Activated CD8-positive, alpha-beta memory T cell treated with anti-CD3 and anti-CD28 coated beads for 48 hours (primary cell): ENCODE measurements around the gene NKX2-2.
"Not testable (repeated sequence)": the region's sequence is repeated elsewhere in the genome, so short reads cannot be mapped to it uniquely, and the experiment has no call there.

Experiments used
- DNase-seq, 3 experiments: peaks; one replicate each; pipeline ENCODE4 v3.0.0-alpha.2; 2020; ENCODE audit warnings: low read depth in 2 of 3, low spot score in 2 of 3

The NKX2-2 gene

GRCh38 chr20:21509597-21510371 lies 4.1 kb downstream of the NKX2-2 start:
- no peak for DNase-seq

GRCh38 chr20:21509079-21509596 lies 4.7 kb downstream of the NKX2-2 start:
- DNase-seq = no peak

- DNase-seq = no peak
These were observed 5.4 kb downstream of the NKX2-2 start for GRCh38 chr20:21508230-21509078.

GRCh38 chr20:21507400-21508229 lies 6.2 kb downstream of the NKX2-2 start:
- no peak for DNase-seq

GRCh38 chr20:21505810-21506530 lies 7.9 kb downstream of the NKX2-2 start:
- peak in 2 of 3 experiments; percentile 40 to 63 for DNase-seq

GRCh38 chr20:21505161-21505809 lies 8.6 kb downstream of the NKX2-2 start:
- peak; percentile 59 to 92 (median 89) for DNase-seq

GRCh38 chr20:21504323-21504722 lies 9.5 kb downstream of the NKX2-2 start:
- DNase-seq = no peak

- no peak for DNase-seq
These were observed 10.5 kb downstream of the NKX2-2 start for GRCh38 chr20:21503345-21503744.

GRCh38 chr20:21501184-21501583 lies 12.7 kb downstream of the NKX2-2 start:
- no peak for DNase-seq

GRCh38 chr20:21500599-21500998 lies 13.3 kb downstream of the NKX2-2 start:
- DNase-seq = no peak

- DNase-seq = no peak
These were observed 14.2 kb downstream of the NKX2-2 start for GRCh38 chr20:21499641-21500040.

GRCh38 chr20:21498635-21499034 lies 15.2 kb downstream of the NKX2-2 start:
- no peak for DNase-seq

GRCh38 chr20:21498195-21498594 lies 15.7 kb downstream of the NKX2-2 start:
- no peak for DNase-seq

GRCh38 chr20:21496452-21496851 lies 17.4 kb downstream of the NKX2-2 start:
- no peak for DNase-seq

GRCh38 chr20:21493049-21493448 lies 20.8 kb downstream of the NKX2-2 start:
- no peak for DNase-seq

GRCh38 chr20:21490105-21490504 lies 23.8 kb downstream of the NKX2-2 start:
- no peak for DNase-seq

- DNase-seq = not testable (repeated sequence)
These were observed 33.7 kb downstream of the NKX2-2 start for GRCh38 chr20:21480144-21480543.

- DNase-seq = no peak
These were observed 48.1 kb downstream of the NKX2-2 start for GRCh38 chr20:21465799-21466198.

GRCh38 chr20:21464916-21465315 lies 48.9 kb downstream of the NKX2-2 start:
- DNase-seq = no peak
